H9 (cell line): ENCODE data around the gene ENO3. TPM values are rescaled to one million over a fixed set of nuclear protein-coding genes. Genes with fewer than 3 reads are reported as not detected.
A peak's percentile ranks its signal among the peaks of the same experiment; 100 is the strongest.

Source experiments
- DNase-seq: peaks from one replicate; pipeline ENCODE4 v3.0.0-alpha.2; 2017
- H2AFZ ChIP-seq: one replicate; pipeline ENCODE4 v1.6.1; 2013; ENCODE audit warnings: mild to moderate bottlenecking, low read length, control low read depth, moderate library complexity
- H2AK5ac ChIP-seq: 2 replicates; pipeline ENCODE4 v1.6.1; 2013; ENCODE audit warnings: low read length, control low read depth, mixed read lengths; ENCODE audit not compliant: insufficient read length
- H2BK120ac ChIP-seq: one replicate; pipeline ENCODE4 v1.6.1; 2013; ENCODE audit warnings: low read depth, mild to moderate bottlenecking, low read length, control low read depth, inconsistent platforms; ENCODE audit not compliant: poor library complexity, severe bottlenecking
- H2BK12ac ChIP-seq: 2 replicates; pipeline ENCODE4 v1.6.1; 2013; ENCODE audit warnings: low read length, control low read depth, mixed read lengths, low read depth; ENCODE audit not compliant: insufficient read length
- H2BK15ac ChIP-seq: 2 replicates; pipeline ENCODE4 v1.6.1; 2013; ENCODE audit warnings: low read depth, low read length, control low read depth
- H2BK20ac ChIP-seq: one replicate; pipeline ENCODE4 v1.6.1; 2013; ENCODE audit warnings: low read depth, mild to moderate bottlenecking, low read length, control low read depth, inconsistent platforms; ENCODE audit not compliant: poor library complexity, severe bottlenecking
- H2BK5ac ChIP-seq: 2 replicates; pipeline ENCODE4 v1.6.1; 2013; ENCODE audit warnings: low read length, control low read depth, mixed read lengths; ENCODE audit not compliant: insufficient read length
- H3K14ac ChIP-seq: 2 replicates; pipeline ENCODE4 v1.6.1; 2013; ENCODE audit warnings: low read length, control low read depth; ENCODE audit not compliant: insufficient read depth
- H3K18ac ChIP-seq: 2 replicates; pipeline ENCODE4 v1.6.1; 2013; ENCODE audit warnings: low read depth, mild to moderate bottlenecking, mixed read lengths, low read length, control low read depth; ENCODE audit not compliant: insufficient read length
- H3K23ac ChIP-seq: 2 replicates; pipeline ENCODE4 v1.6.1; 2013; ENCODE audit warnings: low read length, control low read depth, mixed read lengths, low read depth; ENCODE audit not compliant: insufficient read length
- H3K23me2 ChIP-seq: 2 replicates; pipeline ENCODE4 v1.6.1; 2013; ENCODE audit warnings: low read depth, mild to moderate bottlenecking, mixed read lengths, low read length, control low read depth; ENCODE audit not compliant: insufficient read length, poor library complexity, severe bottlenecking
- H3K27ac ChIP-seq: 2 replicates; pipeline ENCODE4 v1.5.1; 2013; ENCODE audit warnings: low read length, control low read depth, mixed read lengths, low read depth; ENCODE audit not compliant: insufficient read length
- H3K27me3 ChIP-seq: 2 replicates; pipeline ENCODE4 v1.6.1; 2013; ENCODE audit warnings: low read length, control low read depth, inconsistent platforms; ENCODE audit not compliant: insufficient read depth
- H3K4ac ChIP-seq: 2 replicates; pipeline ENCODE4 v1.6.1; 2013; ENCODE audit warnings: low read depth, mild to moderate bottlenecking, control low read depth, inconsistent platforms, low read length, moderate library complexity
- H3K4me1 ChIP-seq: 2 replicates; pipeline ENCODE4 v1.6.1; 2013; ENCODE audit warnings: low read length, control low read depth, inconsistent platforms; ENCODE audit not compliant: insufficient read depth
- H3K4me2 ChIP-seq: 2 replicates; pipeline ENCODE4 v1.6.1; 2013; ENCODE audit warnings: low read length, control low read depth, mixed read lengths; ENCODE audit not compliant: insufficient read length, insufficient read depth
- H3K56ac ChIP-seq: 2 replicates; pipeline ENCODE4 v1.6.1; 2013; ENCODE audit warnings: low read depth, mild to moderate bottlenecking, mixed read lengths, low read length, control low read depth; ENCODE audit not compliant: insufficient read length
- H3K79me1 ChIP-seq: 2 replicates; pipeline ENCODE4 v1.6.1; 2013; ENCODE audit warnings: low read depth, mild to moderate bottlenecking, moderate library complexity, low read length, control low read depth, inconsistent platforms; ENCODE audit not compliant: insufficient read depth, poor library complexity, severe bottlenecking
- H3K79me2 ChIP-seq: 2 replicates; pipeline ENCODE4 v1.6.1; 2013; ENCODE audit warnings: low read length, control low read depth, inconsistent platforms; ENCODE audit not compliant: insufficient read depth
- H3K9ac ChIP-seq: 2 replicates; pipeline ENCODE4 v1.6.1; 2013; ENCODE audit warnings: low read length, control low read depth, mixed read lengths; ENCODE audit not compliant: insufficient read length; ENCODE audit errors: extremely low read depth
- H3K9me3 ChIP-seq: one replicate; pipeline ENCODE4 v1.6.1; 2013; ENCODE audit warnings: low read depth, low read length, inconsistent platforms; ENCODE audit not compliant: control insufficient read depth
- H3T11ph ChIP-seq: one replicate; pipeline ENCODE4 v1.6.1; 2013; ENCODE audit warnings: mild to moderate bottlenecking, low read length, control low read depth, inconsistent platforms
- H4K20me1 ChIP-seq: one replicate; pipeline ENCODE4 v1.6.1; 2013; ENCODE audit not compliant: control insufficient read depth, insufficient read length, insufficient read depth
- H4K5ac ChIP-seq: 2 replicates; pipeline ENCODE4 v1.6.1; 2013; ENCODE audit warnings: low read depth, mild to moderate bottlenecking, mixed read lengths, low read length, control low read depth; ENCODE audit not compliant: insufficient read length
- H4K8ac ChIP-seq: replicated peaks from 2 replicates; pipeline ENCODE4 v1.6.1; 2013; ENCODE audit warnings: low read length, control low read depth, mixed read lengths, low read depth; ENCODE audit not compliant: insufficient read length
- H4K91ac ChIP-seq: 2 replicates; pipeline ENCODE4 v1.6.1; 2013; ENCODE audit warnings: low read depth, mild to moderate bottlenecking, moderate library complexity, mixed read lengths, low read length, control low read depth; ENCODE audit not compliant: insufficient read length
- H3K27ac Mint-ChIP-seq, 3 experiments: 2 replicates in 2 of 3; 3 replicates in 1 of 3; pipeline ENCODE4 v1.8.0; 2020 to 2021; ENCODE audit warnings: mixed read lengths in 3 of 3, mild to moderate bottlenecking in 1 of 3, moderate library complexity in 1 of 3
- H3K27me3 Mint-ChIP-seq: 2 replicates; pipeline ENCODE4 v1.8.0; 2021; ENCODE audit warnings: low read depth, mild to moderate bottlenecking, moderate library complexity, mixed read lengths
- H3K36me3 Mint-ChIP-seq, 3 experiments: 2 replicates in 2 of 3; 3 replicates in 1 of 3; pipeline ENCODE4 v1.8.0; 2020 to 2021; ENCODE audit warnings: low read depth in 3 of 3, mixed read lengths in 3 of 3; ENCODE audit not compliant: insufficient read depth in 1 of 3
- H3K4me1 Mint-ChIP-seq, 2 experiments: 2 replicates each; pipeline ENCODE4 v1.8.0; 2020; ENCODE audit warnings: mixed read lengths in 2 of 2
- H3K4me3 Mint-ChIP-seq, 2 experiments: 2 replicates in 1 of 2; 3 replicates in 1 of 2; pipeline ENCODE4 v1.8.0; 2020 to 2021; ENCODE audit warnings: mild to moderate bottlenecking in 2 of 2, mixed read lengths in 2 of 2, moderate library complexity in 1 of 2
- H3K9me3 Mint-ChIP-seq, 2 experiments: 2 replicates in 1 of 2; 3 replicates in 1 of 2; pipeline ENCODE4 v1.8.0; 2020; ENCODE audit warnings: mild to moderate bottlenecking in 2 of 2, mixed read lengths in 2 of 2, moderate library complexity in 1 of 2
- WGBS: extraction: QIAGEN DNeasy Blood & Tissue Kit; methylation state at CpG from one replicate; pipeline ENCODE4 v1.1.7; 2013; ENCODE audit warnings: missing lambda C conversion rate, low lambda C conversion rate, mixed read lengths; ENCODE audit not compliant: insufficient read length; ENCODE audit errors: extremely low coverage; 5-methylcytosine and 5-hydroxymethylcytosine counted together
- total RNA-seq: library from RNA; stranded (reverse); gene quantifications from 2 replicates; pipeline ENCODE4 v1.2.1, GENCODE V29; 2021
- TF ChIP-seq, protein P1 (sequence below): fragments of 200-600 bp; sonication (generic); conservative IDR thresholded peaks from 3 replicates; pipeline ENCODE4 v1.8.0; 2021; ENCODE audit warnings: antibody characterized with exemption, mild to moderate bottlenecking

ENO3 gene
- total RNA-seq, 1 experiment from 2014 or later: 25.4 TPM

- Histone ChIP-seq H4K91ac (no peak overlapping the region), H2BK20ac (no peak overlapping the region)
- peaks cover 32 to 60% (median 51%) of the 10 kb centered on the region in 3 experiments for H3K36me3 Mint-ChIP-seq
Observed at GRCh38 chr17:4946312-4946976, 4.5 kb upstream of the ENO3 start.

More at GRCh38 chr17:4946312-4946976, 4.5 kb upstream of the ENO3 start:
- H3K4me1 Mint-ChIP-seq: peaks cover 35 to 38% of the 10 kb centered on the region in 2 experiments
- Histone ChIP-seq H3K4ac (no peak overlapping the region; the same call in 1 of the 2 replicates), H3K18ac (peak overlapping the region; percentile 30), H3T11ph (no peak overlapping the region), H4K8ac (no peak overlapping the region), H3K23ac (no peak overlapping the region), H3K14ac (no peak overlapping the region), H3K4me2 (peak overlapping the region; percentile 72), H3K4me1 (peaks cover 4% of the 10 kb centered on the region; the same call in 1 of the 2 replicates), H3K79me2 (peaks cover 13% of the 10 kb centered on the region; the same call in 1 of the 2 replicates), H3K27me3 (no peaks in the 10 kb centered on the region), H3K23me2 (peaks cover 23% of the 10 kb centered on the region), H4K5ac (no peak overlapping the region), H3K9ac (peak overlapping the region; percentile 53), H2AK5ac (no peak overlapping the region), H3K27ac (peak overlapping the region; percentile 17), H3K79me1 (peaks cover 4% of the 10 kb centered on the region), H2BK120ac (no peak overlapping the region), H3K9me3 (no peaks in the 10 kb centered on the region), H2BK5ac (no peak overlapping the region), H2AFZ (no peak overlapping the region), H2BK15ac (no peak overlapping the region), H4K20me1 (no peaks in the 10 kb centered on the region), H2BK12ac (no peak overlapping the region), H3K56ac (no peak overlapping the region)
- peak overlapping the region; percentile 95 to 100 for H3K4me3 Mint-ChIP-seq
- WGBS: no CpG with 5 or more reads among the region's 16 CpGs
- peaks cover 0 to 2% of the 10 kb centered on the region in 2 experiments; a peak in 2 of 5 replicates for H3K9me3 Mint-ChIP-seq
- H3K27me3 Mint-ChIP-seq: peaks cover 6% of the 10 kb centered on the region
- TF ChIP-seq, protein P1, sequence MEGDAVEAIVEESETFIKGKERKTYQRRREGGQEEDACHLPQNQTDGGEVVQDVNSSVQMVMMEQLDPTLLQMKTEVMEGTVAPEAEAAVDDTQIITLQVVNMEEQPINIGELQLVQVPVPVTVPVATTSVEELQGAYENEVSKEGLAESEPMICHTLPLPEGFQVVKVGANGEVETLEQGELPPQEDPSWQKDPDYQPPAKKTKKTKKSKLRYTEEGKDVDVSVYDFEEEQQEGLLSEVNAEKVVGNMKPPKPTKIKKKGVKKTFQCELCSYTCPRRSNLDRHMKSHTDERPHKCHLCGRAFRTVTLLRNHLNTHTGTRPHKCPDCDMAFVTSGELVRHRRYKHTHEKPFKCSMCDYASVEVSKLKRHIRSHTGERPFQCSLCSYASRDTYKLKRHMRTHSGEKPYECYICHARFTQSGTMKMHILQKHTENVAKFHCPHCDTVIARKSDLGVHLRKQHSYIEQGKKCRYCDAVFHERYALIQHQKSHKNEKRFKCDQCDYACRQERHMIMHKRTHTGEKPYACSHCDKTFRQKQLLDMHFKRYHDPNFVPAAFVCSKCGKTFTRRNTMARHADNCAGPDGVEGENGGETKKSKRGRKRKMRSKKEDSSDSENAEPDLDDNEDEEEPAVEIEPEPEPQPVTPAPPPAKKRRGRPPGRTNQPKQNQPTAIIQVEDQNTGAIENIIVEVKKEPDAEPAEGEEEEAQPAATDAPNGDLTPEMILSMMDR: no peak
- DNase-seq: no peak
- H3K27ac Mint-ChIP-seq: peak overlapping the region; percentile 78 to 93 (median 92)
